Activated T-cell treated with anti-CD3 and anti-CD28 coated beads for 4 hours (primary cell): Measurements from ENCODE around the gene GNL1.

Experiments used
- DNase-seq: peaks from one replicate; pipeline ENCODE4 v3.0.0-alpha.2; 2020

GNL1 gene

GRCh38 chr6:30570263-30570662 lies 14.0 kb upstream of the GNL1 start:
- no peak for DNase-seq

- no peak for DNase-seq
Observed at GRCh38 chr6:30568245-30568644, 12.0 kb upstream of the GNL1 start.

- DNase-seq = no peak
Observed at GRCh38 chr6:30565772-30566171, 9.5 kb upstream of the GNL1 start.

GRCh38 chr6:30564114-30564513 lies 7.8 kb upstream of the GNL1 start:
- DNase-seq = no peak

GRCh38 chr6:30562470-30563425 lies 6.5 kb upstream of the GNL1 start:
- no peak for DNase-seq

- DNase-seq = no peak
Observed at GRCh38 chr6:30560930-30561329, 4.6 kb upstream of the GNL1 start.

- DNase-seq = no peak
Observed at GRCh38 chr6:30557683-30557981, 1.3 kb upstream of the GNL1 start.

- peak; percentile 67 for DNase-seq
Observed at GRCh38 chr6:30556906-30557682, 805 bp upstream of the GNL1 start, which contains the start of gene PRR3. Gene PRR3 (plus strand): TSS chr6:30557295. CDS start chr6:30557345, 50 bp downstream.

GRCh38 chr6:30555816-30556065 lies 548 bp downstream of the GNL1 start:
- no peak for DNase-seq

- DNase-seq = no peak
Observed at GRCh38 chr6:30554962-30555815, 1.1 kb downstream of the GNL1 start.

- DNase-seq = no peak
Observed at GRCh38 chr6:30554404-30554803, 1.9 kb downstream of the GNL1 start.

- no peak for DNase-seq
Observed at GRCh38 chr6:30548375-30548774, 7.9 kb downstream of the GNL1 start.

GRCh38 chr6:30547454-30547853 lies 8.8 kb downstream of the GNL1 start:
- DNase-seq = no peak

GRCh38 chr6:30544666-30545272 lies 11.5 kb downstream of the GNL1 start:
- no peak for DNase-seq

- no peak for DNase-seq
Observed at GRCh38 chr6:30543821-30544220, 12.5 kb downstream of the GNL1 start.

GRCh38 chr6:30542915-30543314 lies 13.4 kb downstream of the GNL1 start:
- DNase-seq = no peak

- no peak for DNase-seq
Observed at GRCh38 chr6:30542404-30542725, 13.9 kb downstream of the GNL1 start.

- peak; percentile 76 for DNase-seq
Observed at GRCh38 chr6:30541515-30542403, 14.5 kb downstream of the GNL1 start.

- no peak for DNase-seq
Observed at GRCh38 chr6:30537931-30538330, 18.4 kb downstream of the GNL1 start.

GRCh38 chr6:30533460-30534294 lies 22.6 kb downstream of the GNL1 start:
- DNase-seq = no peak

- no peak for DNase-seq
Observed at GRCh38 chr6:30530014-30530413, 26.3 kb downstream of the GNL1 start.
